Fibroblast of villous mesenchyme (primary cell): Measurements from ENCODE around the gene DEFB114. TPM values are rescaled to one million over a fixed set of nuclear protein-coding genes. Genes with fewer than 3 reads are reported as not detected.
"Not testable (repeated sequence)": the region's sequence is repeated elsewhere in the genome, so short reads cannot be mapped to it uniquely, and the experiment has no call there.

Experiments
- DNase-seq: peaks from one replicate; pipeline ENCODE4 v3.0.0-alpha.2; 2010; ENCODE audit warnings: low read depth
- H3K4me3 ChIP-seq: 2 replicates; pipeline ENCODE4 v1.5.1; 2011; ENCODE audit warnings: low read depth, mild to moderate bottlenecking, low read length
- CTCF ChIP-seq: IDR thresholded peaks from 2 replicates; pipeline ENCODE4 v1.5.1; 2012; ENCODE audit warnings: low read depth, mild to moderate bottlenecking, low read length; ENCODE audit not compliant: insufficient read depth
- total RNA-seq: library from RNA; depleted of rRNA; stranded (reverse); fragments of >200 nt; gene quantifications from 2 replicates; pipeline ENCODE4 v1.2.3, GENCODE V29; 2012

The DEFB114 gene
- total RNA-seq, 1 donor = not detected

GRCh38 chr6:49966334-49966733 is 2.4 kb upstream of the DEFB114 start:
- H3K4me3 ChIP-seq = no peak overlapping the region
- no peak for DNase-seq
- no peak for TF ChIP-seq CTCF

GRCh38 chr6:49958180-49958579 is 5.8 kb downstream of the DEFB114 start:
- DNase-seq = no peak
- no peak overlapping the region for H3K4me3 ChIP-seq
- TF ChIP-seq CTCF = no peak

GRCh38 chr6:49955847-49956246 is 8.1 kb downstream of the DEFB114 start:
- no peak for DNase-seq
- no peak overlapping the region for H3K4me3 ChIP-seq
- TF ChIP-seq CTCF = no peak

GRCh38 chr6:49951926-49952325 is 12.0 kb downstream of the DEFB114 start:
- no peak for DNase-seq
- no peak for TF ChIP-seq CTCF
- no peak overlapping the region for H3K4me3 ChIP-seq

GRCh38 chr6:49950415-49950751 is 13.6 kb downstream of the DEFB114 start:
- no peak for TF ChIP-seq CTCF
- no peak overlapping the region for H3K4me3 ChIP-seq
- no peak for DNase-seq

GRCh38 chr6:49949062-49949461 is 14.9 kb downstream of the DEFB114 start:
- DNase-seq = no peak
- H3K4me3 ChIP-seq = no peak overlapping the region
- no peak for TF ChIP-seq CTCF

- no peak overlapping the region for H3K4me3 ChIP-seq
- TF ChIP-seq CTCF = no peak
- no peak for DNase-seq
Measured at GRCh38 chr6:49946835-49947234, 17.1 kb downstream of the DEFB114 start.

- DNase-seq = not testable (repeated sequence)
Measured at GRCh38 chr6:49944068-49944467, 19.9 kb downstream of the DEFB114 start.

More at GRCh38 chr6:49944068-49944467, 19.9 kb downstream of the DEFB114 start:
- not testable (repeated sequence) for H3K4me3 ChIP-seq
